ENCODE data around the gene SLAIN1. TPM values are rescaled to one million over a fixed set of nuclear protein-coding genes. Genes with fewer than 3 reads are reported as not detected.

SLAIN1 gene
- total and polyA plus RNA-seq, 2 of the 13 experiments (the other 11 are each of a cell fraction or from before 2014, with no cell fraction given), result 1.2 to 4.5 TPM

- POLR2A ChIA-PET, result no interaction called here
- intact Hi-C loops (cut with micrococcal nuclease; ENCODE audit: unreplicated experiment) (no loop called here), in situ Hi-C loops (cut with HindIII; ENCODE audit: extremely low pct_ligation_motif_present, low pct_unique_long_range_greater_than_20kb) (no loop called here)
- DNase-seq (ENCODE audit: low spot score), result no peak
- Histone ChIP-seq H3K4me2 (ENCODE audit: low read depth, low read length) (no peak overlapping the region), H3K79me2 (ENCODE audit: insufficient read depth, low read length) (no peaks in the 10 kb centered on the region), H3K9ac (ENCODE audit: insufficient read depth, low read depth, low read length) (no peak overlapping the region), H3K4me3 (replicated peaks in 1 of 3; ENCODE audit: insufficient read depth in 1 of 3, low read depth in 2 of 3, low read length in 3 of 3) (no peak overlapping the region), H2AFZ (ENCODE audit: low read length) (no peak overlapping the region), H3K4me1 (ENCODE audit: insufficient read depth, low read length) (no peaks in the 10 kb centered on the region), H3K27me3 (ENCODE audit: control insufficient read depth in 1 of 2, insufficient read depth in 2 of 2, low read length in 2 of 2) (no peaks in the 10 kb centered on the region), H3K9me3 (ENCODE audit: low read length) (no peaks in the 10 kb centered on the region), H3K36me3 (replicated peaks in 1 of 2; ENCODE audit: control insufficient read depth in 1 of 2, insufficient read depth in 2 of 2, low read length in 2 of 2) (no peaks in the 10 kb centered on the region), H4K20me1 (ENCODE audit: insufficient read depth, low read length) (no peaks in the 10 kb centered on the region), H3K27ac (ENCODE audit: extremely low read length, insufficient read depth, low read length) (no peak overlapping the region)
- FAIRE-seq, result no peak
- CTCF ChIA-PET (ENCODE audit: low intra/inter-chr PET ratio, low total read pairs), result no interaction called here
- no TSS peak for BruUV-seq (replicated peaks)
- no peak for ATAC-seq
- TF ChIP-seq ZNF362 (CRISPR knock-in tag; IDR thresholded peaks at IDR 0.05; ENCODE audit: borderline replicate concordance), result no peak
- TF ChIP-seq JUND (CRISPR knock-in tag; IDR thresholded peaks at IDR 0.05), result no peak
- TF ChIP-seq RNF2 (conservative IDR thresholded peaks at IDR 0.05; ENCODE audit: low read depth), result no peak
- TF ChIP-seq MLX (CRISPR knock-in tag; IDR thresholded peaks at IDR 0.05), result no peak
- no peak for TF ChIP-seq ZNF687 (CRISPR knock-in tag; IDR thresholded peaks at IDR 0.05)
- TF ChIP-seq E2F1 (CRISPR knock-in tag; IDR thresholded peaks at IDR 0.05), result no peak
- TF ChIP-seq REST (IDR thresholded peaks at IDR 0.05; ENCODE audit: borderline replicate concordance in 1 of 2, low read depth in 1 of 2, low read length in 2 of 2), result no peak
- no peak for TF ChIP-seq TMF1 (CRISPR knock-in tag; IDR thresholded peaks at IDR 0.05; ENCODE audit: low read depth)
- TF ChIP-seq ZNF34 (CRISPR knock-in tag; IDR thresholded peaks at IDR 0.05; ENCODE audit: borderline replicate concordance), result no peak
- TF ChIP-seq SKIL (CRISPR knock-in tag; IDR thresholded peaks at IDR 0.05; ENCODE audit: borderline replicate concordance), result no peak
- no peak for TF ChIP-seq NBN (conservative IDR thresholded peaks at IDR 0.05)
- TF ChIP-seq CAMTA2 (CRISPR knock-in tag; IDR thresholded peaks at IDR 0.05; ENCODE audit: borderline replicate concordance), result no peak
Measured at GRCh38 chr13:77674852-77675251, 22.6 kb upstream of the SLAIN1 start.

Data from HepG2 (cell line).